DMS 273 (cell line): ENCODE results near the gene DDOST.

ENCODE experiments used
- DNase-seq: peaks from one replicate; lab custom pipeline; 2025; ENCODE audit not compliant: unreplicated experiment; lab: John Stamatoyannopoulos, UW

DDOST gene

GRCh38 chr1:20663365-20663764 lies 2.2 kb upstream of the DDOST start:
- peak; percentile 47 for DNase-seq

DNA sequence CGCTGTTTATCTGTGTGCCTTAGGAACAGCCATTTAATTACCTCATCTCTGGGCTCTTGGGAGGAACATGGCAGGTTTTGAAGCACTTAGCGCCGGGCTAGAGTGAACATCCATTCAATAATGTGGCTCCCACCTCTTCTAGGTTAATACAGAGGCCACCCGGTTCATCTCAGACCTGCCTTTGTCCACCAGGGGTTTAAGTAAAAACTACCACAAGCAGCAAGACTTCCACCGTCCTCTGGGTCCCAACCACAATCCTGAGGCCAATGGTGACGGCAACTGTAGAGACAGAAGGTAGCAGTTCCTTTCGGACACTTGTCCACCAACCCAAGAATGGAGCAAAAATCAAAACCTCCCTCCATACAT lies 924 bp upstream of the DDOST start:
- DNase-seq = peak; percentile 53

- peak; percentile 53 for DNase-seq
These were observed 342 bp downstream of the DDOST start for GRCh38 chr1:20660847-20661206.

DNA sequence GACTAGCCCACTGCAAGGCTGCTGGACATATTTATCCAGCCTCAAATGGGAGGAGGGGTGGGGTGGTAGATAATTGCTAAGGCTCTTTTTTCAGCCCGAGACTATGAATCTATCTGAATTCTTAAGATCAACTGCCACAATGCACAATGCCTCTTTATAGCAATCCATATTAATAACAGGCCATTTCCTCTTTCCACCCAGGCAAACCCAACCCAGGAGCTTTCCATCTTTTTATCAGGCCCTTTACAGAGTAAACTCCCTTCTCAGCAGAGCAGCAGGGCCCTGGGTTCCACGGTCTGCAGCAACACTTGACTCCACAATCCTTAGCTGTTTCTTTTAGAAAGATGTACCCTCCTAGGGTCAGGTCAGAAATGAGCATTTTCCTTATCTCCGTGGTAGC lies 806 bp downstream of the DDOST start:
- no peak for DNase-seq

- DNase-seq = no peak
These were observed 2.8 kb downstream of the DDOST start for GRCh38 chr1:20658166-20658915.

DNA sequence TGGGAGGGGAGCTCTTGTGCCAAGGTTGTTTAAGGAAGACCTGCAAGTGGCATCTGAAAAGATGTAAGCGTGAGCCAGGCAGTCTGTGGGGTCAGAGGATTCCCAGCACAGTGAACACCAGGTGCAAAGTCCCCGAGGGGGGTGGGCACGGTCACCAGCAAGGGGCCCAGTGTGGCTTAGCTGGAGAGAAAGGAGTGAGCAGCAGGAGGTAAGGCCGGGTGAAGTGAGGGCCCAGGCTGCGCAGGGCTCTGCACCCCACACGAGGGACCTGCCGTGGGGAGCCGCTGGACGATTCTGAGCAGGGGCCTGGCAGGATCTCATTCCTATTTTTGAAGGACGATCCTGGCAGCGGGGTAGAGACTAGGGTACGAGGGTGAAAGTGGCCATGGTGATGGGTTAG lies 4.1 kb downstream of the DDOST start:
- DNase-seq = no peak

DNA sequence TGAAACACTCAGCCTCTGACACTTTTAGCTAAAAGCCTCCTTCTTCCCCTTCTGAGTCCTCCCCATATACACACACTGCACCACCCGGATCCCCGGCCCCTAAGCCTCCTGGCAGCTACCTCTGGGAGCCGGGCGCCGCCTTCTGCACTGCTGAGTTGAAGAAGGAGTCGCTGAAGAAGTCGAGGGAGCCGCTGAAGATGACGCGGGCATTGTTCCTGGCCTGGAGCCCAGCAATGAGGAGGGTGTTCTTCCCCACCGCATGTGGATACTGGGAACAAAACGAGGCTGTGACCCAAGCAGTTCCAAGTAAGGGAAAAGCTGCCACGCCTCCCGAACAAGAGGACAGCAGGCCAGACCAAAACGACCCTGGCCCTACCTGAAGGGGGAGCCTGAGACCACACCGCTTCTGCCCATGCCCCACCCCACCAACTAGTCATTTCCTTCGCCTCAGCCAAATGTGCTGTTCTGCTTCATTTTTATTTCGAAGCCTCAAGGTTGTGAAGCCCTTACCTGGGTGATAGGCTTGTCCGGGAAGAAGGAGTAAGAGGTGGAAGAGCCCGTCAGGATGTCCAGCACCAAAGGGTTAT lies 7.0 kb downstream of the DDOST start:
- no peak for DNase-seq

GRCh38 chr1:20652300-20652699 lies 8.9 kb downstream of the DDOST start:
- no peak for DNase-seq

- no peak for DNase-seq
These were observed 12.2 kb downstream of the DDOST start for GRCh38 chr1:20648946-20649345.

DNA sequence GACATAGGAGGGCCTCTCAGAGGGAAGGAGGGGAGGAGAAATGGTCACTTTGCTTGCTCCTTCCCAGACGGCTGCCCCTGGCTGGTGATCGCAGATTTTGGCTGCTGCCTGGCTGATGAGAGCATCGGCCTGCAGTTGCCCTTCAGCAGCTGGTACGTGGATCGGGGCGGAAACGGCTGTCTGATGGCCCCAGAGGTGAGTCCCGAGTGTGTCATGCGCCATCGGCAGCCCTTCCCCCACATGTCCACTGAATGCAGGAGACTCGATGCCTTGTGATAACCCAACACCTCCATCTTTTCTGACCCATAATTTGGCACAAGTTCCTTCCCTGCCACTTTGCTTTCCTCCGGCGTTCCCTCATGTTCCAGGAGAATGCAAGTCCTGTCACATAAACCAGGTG lies 12.7 kb downstream of the DDOST start:
- DNase-seq = no peak

GRCh38 chr1:20645414-20645813 lies 15.8 kb downstream of the DDOST start:
- DNase-seq = no peak

- DNase-seq = no peak
These were observed 16.8 kb downstream of the DDOST start for GRCh38 chr1:20644416-20644815.

- no peak for DNase-seq
These were observed 18.1 kb downstream of the DDOST start for GRCh38 chr1:20643080-20643479.

GRCh38 chr1:20641975-20642374 lies 19.2 kb downstream of the DDOST start:
- DNase-seq = no peak

DNA sequence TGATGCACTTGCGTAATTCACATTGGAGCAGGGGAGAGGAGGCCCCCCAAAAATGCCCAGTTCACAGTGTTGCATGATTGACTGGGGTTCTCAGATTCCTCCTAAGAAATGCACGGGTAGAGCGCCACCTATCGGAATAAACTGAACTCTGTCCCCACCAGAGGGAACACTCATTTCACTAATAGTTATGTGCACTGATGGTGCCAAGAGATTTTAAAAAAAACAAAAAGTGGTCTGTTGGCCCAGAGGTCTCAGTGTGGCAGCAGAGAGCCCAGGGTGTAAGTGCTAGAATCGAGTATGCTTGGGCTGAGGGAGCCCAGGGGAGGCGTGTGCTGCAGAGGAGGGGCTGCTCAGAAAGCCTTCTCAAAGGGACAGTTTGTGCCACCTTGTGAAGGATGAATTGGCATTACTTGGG lies 21.0 kb downstream of the DDOST start:
- DNase-seq = peak; percentile 75

DNA sequence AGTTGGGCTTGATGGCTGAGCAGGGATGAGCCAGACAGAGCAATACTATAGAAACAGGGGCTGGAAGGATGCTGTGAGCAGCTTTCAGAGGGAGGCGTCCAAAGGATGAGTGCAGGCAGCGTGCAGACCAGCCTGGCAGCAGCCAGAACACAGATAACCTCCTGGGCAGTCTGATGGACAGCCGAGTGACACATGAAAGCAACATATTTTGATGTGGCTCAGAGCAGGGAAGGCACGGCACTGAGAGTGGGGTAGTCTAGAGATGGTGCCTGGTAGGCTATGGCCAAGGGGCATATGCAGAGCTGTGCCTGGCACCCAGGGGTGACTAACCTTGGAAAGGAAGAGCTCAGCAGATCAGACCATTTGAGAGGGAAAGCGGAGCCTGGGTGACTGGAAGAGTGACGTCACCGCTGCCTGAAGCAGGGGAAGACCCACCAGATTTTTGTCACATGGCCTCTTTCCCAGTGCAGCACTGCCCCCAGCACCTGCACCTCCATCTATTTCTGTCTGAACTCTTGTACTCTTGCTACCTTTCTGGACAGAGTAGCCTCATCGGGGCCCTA lies 24.3 kb downstream of the DDOST start:
- no peak for DNase-seq

GRCh38 chr1:20634594-20635084 lies 26.5 kb downstream of the DDOST start:
- peak; percentile 76 for DNase-seq

GRCh38 chr1:20634065-20634593 lies 27.0 kb downstream of the DDOST start:
- DNase-seq = peak; percentile 52

- DNase-seq = peak; percentile 87
These were observed 27.7 kb downstream of the DDOST start, which contains the start of gene PINK1 for GRCh38 chr1:20633190-20634064. Gene PINK1, plus strand, starts transcription at chr1:20633458. Its CDS starts 91 bp downstream, at chr1:20633549.

DNA sequence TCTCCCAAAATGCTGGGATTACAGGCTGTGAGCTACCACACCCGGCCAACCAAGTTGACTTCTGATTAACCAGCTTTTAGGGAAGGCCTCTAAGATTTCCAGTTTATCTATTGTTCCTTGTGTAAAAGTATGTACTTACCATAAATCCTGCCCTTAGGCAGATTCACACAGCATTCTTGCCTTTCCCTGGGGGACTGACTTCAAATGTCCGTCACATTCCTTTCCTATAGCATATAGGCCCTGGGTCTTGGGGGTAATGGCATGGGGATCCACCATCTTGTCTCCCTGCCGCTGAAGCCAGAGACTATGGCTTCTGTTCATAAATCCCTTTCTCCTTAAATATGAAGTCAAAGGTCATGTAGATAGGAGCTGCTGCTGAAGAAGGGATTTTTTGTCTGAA lies 28.8 kb downstream of the DDOST start:
- no peak for DNase-seq

DNA sequence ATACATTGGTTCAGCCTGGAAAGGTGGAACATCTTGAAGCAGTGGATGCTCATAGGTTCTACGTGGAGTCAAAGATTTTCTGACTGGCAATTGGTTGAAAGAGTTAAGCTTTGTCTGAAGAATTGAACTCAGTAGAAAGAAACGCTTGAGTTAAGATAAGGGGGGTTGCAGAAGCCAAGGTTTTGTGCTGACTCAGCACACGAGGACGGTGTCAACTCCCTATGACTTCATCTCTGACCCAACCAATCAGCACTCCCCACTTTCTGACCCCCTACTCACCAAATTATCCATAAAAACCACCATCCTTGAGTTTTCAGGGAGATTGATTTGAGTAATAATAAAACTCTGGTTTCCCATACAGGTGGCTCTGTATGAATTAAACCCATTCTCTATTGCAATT lies 30.4 kb downstream of the DDOST start:
- DNase-seq = no peak
